NCI-H748 treated with DMSO at 0.1 percent for 48 hours (cell line): Measurements from ENCODE around the gene TEKT2.

Experiments
- DNase-seq: peaks from one replicate; lab custom pipeline; 2025; lab: John Stamatoyannopoulos, UW

Gene TEKT2, protein sequence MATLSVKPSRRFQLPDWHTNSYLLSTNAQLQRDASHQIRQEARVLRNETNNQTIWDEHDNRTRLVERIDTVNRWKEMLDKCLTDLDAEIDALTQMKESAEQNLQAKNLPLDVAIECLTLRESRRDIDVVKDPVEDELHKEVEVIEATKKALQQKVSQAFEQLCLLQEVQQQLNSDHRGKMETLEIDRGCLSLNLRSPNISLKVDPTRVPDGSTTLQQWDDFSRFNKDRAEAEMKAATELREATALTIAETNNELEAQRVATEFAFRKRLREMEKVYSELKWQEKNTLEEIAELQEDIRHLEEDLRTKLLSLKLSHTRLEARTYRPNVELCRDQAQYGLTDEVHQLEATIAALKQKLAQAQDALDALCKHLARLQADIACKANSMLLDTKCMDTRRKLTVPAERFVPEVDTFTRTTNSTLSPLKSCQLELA

DNA sequence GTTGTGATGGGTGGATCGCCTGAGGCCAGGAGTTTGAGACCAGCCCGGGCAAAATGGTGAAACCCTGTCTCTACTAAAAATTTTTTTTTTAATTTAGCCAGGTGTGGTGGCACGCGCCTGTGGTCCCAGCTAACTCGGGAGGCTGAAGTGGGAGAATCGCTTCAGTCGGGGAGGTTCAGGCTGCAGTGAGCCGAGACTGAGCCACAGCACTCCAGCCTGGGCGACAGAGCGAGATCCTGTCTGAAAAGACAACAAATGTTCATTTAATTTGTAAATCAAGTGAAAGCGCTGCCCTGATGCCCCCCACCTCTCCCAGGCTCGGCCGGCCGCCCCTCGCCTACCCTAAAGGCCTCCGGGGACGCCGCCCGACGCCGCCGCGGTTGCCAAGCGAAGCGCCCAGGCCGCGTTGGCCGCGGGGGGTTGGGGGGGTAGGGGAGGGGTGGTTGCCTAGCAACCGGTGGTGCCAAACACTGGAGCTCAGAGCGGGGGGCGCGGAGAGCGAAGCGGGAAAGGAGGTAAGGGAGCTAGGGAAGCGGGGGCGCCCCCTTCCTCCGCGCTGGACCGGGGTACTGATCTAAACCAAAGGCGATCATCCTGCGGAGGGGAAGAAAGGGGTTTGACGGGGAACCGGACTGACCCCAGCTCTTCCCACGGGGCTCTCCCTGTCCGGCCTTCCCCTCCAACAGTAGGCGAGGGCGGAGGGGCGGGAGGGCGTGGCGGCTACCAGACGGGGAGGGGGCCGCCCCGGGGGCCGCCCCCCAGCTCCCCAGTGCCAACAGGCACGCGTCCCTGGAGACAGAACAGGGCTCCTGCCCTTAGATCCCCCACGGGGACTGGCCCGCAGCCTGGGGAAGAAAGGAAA, at the start of gene TEKT2:
TSS of gene TEKT2 (plus strand) at position 460 of the 862 bp plus-strand sequence. CDS start 828 bp downstream, outside the sequence.
- DNase-seq = peak; percentile 50

DNA sequence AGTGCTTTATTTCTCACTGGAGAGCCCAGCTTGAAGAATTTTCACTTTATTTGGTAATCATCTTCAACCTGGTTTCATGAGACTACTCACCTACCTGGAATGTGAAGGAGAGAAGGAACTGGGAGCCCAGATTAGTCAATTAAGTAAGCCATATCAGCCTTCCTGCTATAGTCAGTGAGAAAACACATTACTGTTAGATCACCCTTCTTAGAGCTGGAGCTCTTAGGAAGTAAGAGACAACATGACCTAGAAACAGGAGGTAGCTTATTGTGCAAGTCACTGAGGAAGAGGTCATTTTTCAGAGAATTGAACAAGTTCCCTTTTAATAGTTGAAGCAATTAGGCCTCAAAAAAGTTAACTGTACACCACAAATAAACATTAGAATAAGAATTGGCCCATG, 49.2 kb upstream of the TEKT2 start:
- no peak for DNase-seq

DNA sequence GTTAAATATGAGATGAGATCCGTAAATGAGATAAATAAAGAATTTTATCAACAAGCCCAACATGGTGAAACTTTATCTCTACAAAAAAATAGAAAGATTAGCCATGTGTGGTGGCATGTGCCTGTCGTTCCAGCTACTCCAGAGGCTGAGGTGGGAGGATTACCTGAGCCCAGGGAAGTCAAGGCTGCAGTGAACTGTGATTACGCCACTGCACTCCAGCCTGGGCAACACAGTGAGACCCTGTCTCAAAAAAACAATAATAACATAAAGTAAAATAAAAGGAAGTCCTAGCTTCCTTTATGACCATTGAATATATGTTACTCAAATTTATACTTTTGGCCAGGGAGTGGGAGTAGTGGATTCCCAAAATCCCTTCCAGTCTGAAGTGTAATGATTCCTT, 48.7 kb upstream of the TEKT2 start:
- DNase-seq = no peak

DNA sequence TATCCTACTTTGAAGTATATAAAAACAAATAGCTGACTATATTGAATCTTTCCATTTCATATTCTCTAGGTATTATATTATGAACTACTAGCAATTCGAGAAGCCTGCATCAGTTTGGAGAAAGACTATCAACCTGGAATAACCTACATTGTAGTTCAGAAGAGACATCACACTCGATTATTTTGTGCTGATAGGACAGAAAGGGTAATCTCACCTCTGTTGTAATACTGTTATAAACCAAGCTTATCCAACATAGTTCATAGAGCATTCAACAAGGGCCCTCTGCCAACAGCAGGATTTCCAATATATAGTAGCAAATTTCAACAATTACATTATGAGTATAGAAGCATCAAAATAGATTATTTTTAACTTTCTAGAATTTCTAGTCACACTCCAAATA, 43.7 kb upstream of the TEKT2 start:
- no peak for DNase-seq

DNA sequence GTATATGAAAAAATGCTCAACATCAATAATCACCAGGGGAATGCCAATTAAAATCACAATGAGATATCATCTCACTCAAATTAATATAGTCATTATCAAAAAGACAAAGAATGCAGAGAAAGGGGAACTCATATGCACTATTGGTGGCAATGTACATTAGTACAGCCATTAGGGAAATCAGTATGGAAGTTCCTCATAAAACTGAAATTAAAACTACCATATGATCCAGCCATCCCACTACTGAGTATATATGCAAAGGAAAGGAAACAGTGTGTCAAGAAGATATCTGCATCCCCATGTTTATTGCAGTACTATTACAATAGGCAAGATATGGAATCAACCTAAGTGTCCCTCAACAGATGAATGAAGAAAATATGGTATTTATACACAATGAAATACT, 32.1 kb upstream of the TEKT2 start:
- DNase-seq = no peak

GRCh38 chr1:36053978-36054377, 29.9 kb upstream of the TEKT2 start:
- DNase-seq = no peak

DNA sequence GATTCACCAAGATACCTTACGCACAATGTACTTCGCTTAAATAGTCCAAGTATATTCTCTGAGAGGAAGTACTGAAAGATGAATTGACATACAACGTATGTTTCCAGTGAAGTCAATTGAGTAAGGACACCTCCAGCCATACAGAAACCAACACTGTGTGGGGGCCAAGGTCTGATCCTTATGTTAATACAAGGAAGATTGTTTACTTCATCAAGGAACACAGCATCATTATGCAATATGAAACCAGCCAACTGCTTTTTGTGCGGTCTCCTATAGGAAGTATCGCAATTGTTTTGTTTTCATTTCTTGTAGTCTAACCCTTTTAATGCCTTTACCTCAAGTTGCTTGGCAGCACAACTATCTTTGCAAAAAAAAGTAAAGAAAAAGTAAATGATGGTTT, 28.2 kb upstream of the TEKT2 start:
- no peak for DNase-seq

GRCh38 chr1:36062315-36062714, 21.6 kb upstream of the TEKT2 start:
- DNase-seq = no peak

- no peak for DNase-seq
Measured at GRCh38 chr1:36067871-36068270, 16.0 kb upstream of the TEKT2 start.

GRCh38 chr1:36068866-36069265, 15.0 kb upstream of the TEKT2 start:
- DNase-seq = no peak

DNA sequence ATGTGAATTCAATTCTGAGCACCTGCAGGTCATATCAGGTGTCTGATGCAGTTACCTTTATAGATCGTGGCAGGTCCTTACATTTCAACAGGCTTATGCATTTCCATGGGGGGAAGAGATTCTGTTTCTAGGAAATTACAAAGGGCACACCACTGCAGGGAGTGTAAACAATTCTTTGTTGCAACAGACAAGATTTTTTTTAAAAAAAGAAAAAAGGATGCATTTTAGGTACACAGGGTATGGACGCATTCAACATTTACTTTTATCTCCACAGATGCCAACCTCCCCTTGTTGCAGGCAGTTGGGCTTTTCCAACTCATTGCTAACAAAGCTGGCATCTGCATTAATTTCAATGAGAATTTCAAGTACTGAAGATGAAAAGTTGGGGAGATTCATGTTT, 13.5 kb upstream of the TEKT2 start:
- no peak for DNase-seq

DNA sequence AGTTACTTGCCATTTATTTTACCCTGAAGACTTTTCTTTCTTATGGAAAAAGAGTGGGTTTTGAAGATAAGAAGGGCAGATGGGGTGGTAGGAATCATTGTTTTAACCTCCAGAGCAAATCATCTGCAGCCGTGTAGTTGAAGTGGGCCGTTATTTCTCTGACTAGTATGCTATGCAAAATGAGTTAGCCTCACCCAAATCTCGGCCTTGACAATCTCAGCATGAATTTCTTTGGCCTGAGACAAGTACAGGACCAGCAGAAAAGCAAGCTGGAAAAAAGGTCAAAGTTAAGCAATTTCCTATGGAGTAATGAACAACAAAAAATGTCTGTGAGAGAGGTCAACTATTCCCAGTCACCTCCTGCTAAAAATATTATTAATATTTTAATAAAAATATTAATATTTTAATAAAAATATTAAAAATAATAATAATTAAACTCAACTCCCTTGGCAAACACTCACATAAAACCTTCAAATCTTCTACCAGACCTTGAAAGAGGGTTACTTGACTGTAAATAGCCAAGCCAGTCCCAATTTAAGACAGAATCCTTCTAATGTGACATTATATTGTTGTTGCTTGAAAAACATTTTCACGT, 6.8 kb upstream of the TEKT2 start:
- DNase-seq = no peak

DNA sequence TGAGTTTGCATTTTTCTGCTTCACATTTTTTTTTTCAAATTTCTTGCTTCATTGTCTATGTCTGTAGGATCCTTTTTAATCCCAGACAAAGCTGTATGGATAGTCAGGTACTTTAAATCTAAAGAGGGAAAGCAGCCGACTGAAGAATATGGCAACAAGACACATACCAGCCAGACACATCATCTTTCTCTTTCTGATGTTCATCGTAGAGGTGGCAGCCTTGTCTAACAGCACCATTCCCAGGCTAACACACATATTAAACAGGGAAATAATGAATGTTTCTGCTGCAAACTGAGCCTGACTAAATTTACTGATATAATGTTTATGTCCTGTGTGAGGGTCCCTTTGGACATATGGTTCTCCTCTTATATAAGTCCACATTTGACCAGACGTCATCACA, 3.7 kb upstream of the TEKT2 start:
- DNase-seq = no peak

- no peak for DNase-seq
Measured at GRCh38 chr1:36080801-36081200, 3.1 kb upstream of the TEKT2 start.

DNA sequence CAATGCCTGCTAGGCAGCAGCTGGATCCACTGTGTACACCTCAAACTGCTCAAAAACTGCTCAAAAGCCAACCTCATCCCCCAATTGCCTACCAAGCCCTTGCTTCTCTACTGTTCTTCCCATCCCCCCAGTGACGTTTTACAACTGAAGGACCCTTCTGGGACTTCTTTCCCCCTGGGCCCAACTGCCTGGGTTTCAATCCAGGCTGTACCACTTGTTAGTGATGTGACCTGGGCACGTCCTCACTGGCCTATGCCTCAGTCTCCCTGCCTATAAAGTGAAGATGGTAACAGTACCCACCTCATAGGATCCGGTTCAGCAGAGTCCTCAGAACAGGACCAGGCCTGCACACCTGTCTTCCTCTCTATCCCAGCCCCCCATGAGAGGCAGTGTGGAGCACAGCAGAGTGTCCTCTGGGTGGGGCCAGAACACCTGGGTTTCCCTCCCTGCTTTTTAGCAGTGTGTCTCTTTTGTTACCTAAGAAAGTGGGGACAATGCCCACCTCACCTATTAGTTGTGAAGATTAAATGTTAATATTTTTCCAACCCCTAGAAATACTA, 1.9 kb upstream of the TEKT2 start:
- no peak for DNase-seq

- no peak for DNase-seq
Measured at GRCh38 chr1:36083219-36083618, 675 bp upstream of the TEKT2 start.

DNA sequence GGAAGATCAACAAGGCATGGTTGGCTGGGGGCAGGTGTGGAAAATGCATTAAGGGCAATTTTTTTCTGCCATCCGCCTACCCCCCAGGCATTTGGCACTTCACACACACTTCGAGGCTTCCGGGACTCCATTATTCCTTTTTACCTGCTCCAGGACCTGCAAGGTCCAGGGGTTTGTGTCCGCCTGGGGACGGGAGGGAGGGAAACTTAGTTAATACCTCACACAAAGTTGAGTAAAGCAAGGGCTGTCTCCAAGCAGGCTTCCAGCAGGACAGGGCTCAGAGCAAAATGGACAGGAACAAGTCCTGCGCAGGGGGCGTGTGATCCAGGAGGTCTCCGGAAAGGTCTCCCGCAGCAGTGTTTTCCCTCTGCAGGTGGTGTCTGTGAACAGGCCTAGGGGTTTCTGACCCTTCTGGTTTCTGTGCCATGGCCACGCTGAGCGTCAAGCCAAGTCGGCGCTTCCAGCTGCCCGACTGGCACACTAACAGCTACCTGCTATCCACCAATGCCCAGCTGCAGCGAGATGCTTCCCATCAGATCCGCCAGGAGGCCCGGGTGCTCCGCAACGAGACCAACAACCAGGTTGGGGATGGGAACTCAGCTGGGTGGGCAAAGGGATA, 712 bp downstream of the TEKT2 start:
- DNase-seq = no peak

GRCh38 chr1:36085126-36085525, 1.2 kb downstream of the TEKT2 start:
- DNase-seq = no peak

GRCh38 chr1:36085686-36086526, 2.0 kb downstream of the TEKT2 start:
- no peak for DNase-seq

DNA sequence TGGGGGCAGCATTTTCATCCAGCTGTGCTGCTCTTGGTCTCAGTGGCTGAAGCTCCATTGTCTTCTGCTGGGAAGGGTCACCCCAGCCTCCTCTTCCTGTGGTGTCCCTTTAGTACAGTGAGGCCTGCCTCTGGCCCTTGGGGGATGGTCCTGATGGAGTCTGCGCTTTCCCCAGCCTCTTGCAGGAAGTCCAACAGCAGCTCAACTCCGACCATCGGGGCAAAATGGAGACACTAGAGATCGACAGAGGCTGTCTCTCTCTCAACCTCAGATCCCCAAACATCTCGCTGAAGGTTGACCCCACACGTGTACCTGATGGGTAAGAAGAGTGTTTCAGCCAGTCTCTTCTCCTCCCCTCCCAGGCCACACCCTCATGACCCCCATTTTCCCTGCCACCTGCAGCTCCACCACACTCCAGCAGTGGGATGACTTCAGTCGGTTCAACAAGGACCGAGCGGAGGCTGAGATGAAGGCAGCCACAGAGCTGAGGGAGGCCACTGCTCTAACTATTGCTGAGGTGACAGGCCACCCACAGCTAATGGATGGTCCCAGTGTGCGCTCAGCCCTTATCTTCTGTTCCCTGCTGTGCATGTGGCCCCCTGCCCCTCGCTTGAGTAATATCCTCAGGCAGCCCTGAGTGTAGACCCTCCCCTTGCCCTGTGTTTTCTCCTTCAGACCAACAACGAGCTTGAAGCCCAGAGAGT, 2.8 kb downstream of the TEKT2 start:
- no peak for DNase-seq
